ENCODE measurements around the gene RASAL2.
"Not testable (repeated sequence)": the region's sequence is repeated elsewhere in the genome, so short reads cannot be mapped to it uniquely, and the experiment has no call there.

RASAL2 gene

GRCh38 chr1:178072326-178072725 is 21.6 kb upstream of the RASAL2 start:
- DNase-seq, result no peak

GRCh38 chr1:178075333-178075732 is 18.6 kb upstream of the RASAL2 start:
- no peak for DNase-seq

GRCh38 chr1:178076607-178077006 is 17.3 kb upstream of the RASAL2 start:
- no peak for DNase-seq

GRCh38 chr1:178077917-178078316 is 16.0 kb upstream of the RASAL2 start:
- DNase-seq, result no peak

GRCh38 chr1:178086294-178086693 is 7.6 kb upstream of the RASAL2 start:
- DNase-seq, result no peak

GRCh38 chr1:178086766-178087165 is 7.1 kb upstream of the RASAL2 start:
- DNase-seq, result no peak

- DNase-seq, result no peak
Observed at GRCh38 chr1:178088651-178089050, 5.3 kb upstream of the RASAL2 start.

GRCh38 chr1:178091454-178091853 is 2.5 kb upstream of the RASAL2 start:
- not testable (repeated sequence) for DNase-seq

GRCh38 chr1:178091986-178092745 is 1.7 kb upstream of the RASAL2 start:
- DNase-seq, result no peak

GRCh38 chr1:178092878-178093493 is 918 bp upstream of the RASAL2 start:
- DNase-seq, result no peak

GRCh38 chr1:178093494-178093950 is 382 bp upstream of the RASAL2 start:
- DNase-seq, result no peak

- no peak for DNase-seq
Observed at GRCh38 chr1:178094739-178095645, 1.1 kb downstream of the RASAL2 start.

GRCh38 chr1:178096421-178096820 is 2.5 kb downstream of the RASAL2 start:
- DNase-seq, result no peak

- DNase-seq, result no peak
Observed at GRCh38 chr1:178098262-178098661, 4.4 kb downstream of the RASAL2 start.

GRCh38 chr1:178101266-178101630 is 7.3 kb downstream of the RASAL2 start:
- DNase-seq, result no peak

- DNase-seq, result no peak
Observed at GRCh38 chr1:178101654-178102053, 7.8 kb downstream of the RASAL2 start.

- DNase-seq, result no peak
Observed at GRCh38 chr1:178102218-178102617, 8.3 kb downstream of the RASAL2 start.

GRCh38 chr1:178107823-178108222 is 13.9 kb downstream of the RASAL2 start:
- DNase-seq, result no peak

GRCh38 chr1:178109348-178110143 is 15.6 kb downstream of the RASAL2 start:
- no peak for DNase-seq

GRCh38 chr1:178115260-178115659 is 21.4 kb downstream of the RASAL2 start:
- DNase-seq, result no peak

- DNase-seq, result no peak
Observed at GRCh38 chr1:178118524-178118923, 24.6 kb downstream of the RASAL2 start.

GRCh38 chr1:178119628-178120027 is 25.7 kb downstream of the RASAL2 start:
- no peak for DNase-seq

- DNase-seq, result no peak
Observed at GRCh38 chr1:178120088-178120487, 26.2 kb downstream of the RASAL2 start.

Measured in cortex of kidney (tissue), 1 donor.